Upper lobe of left lung (tissue), 6 donors: ENCODE measurements around the gene SLC2A4RG. TPM values are rescaled to one million over a fixed set of nuclear protein-coding genes. Genes with fewer than 3 reads are reported as not detected.

ENCODE experiments used
- ATAC-seq, 2 donors: fragments of 200-7000 bp; cut with Tn5 transposase; one replicate each; pipeline ENCODE4 v1.9.1; 2022; ENCODE audit warnings: mild to moderate bottlenecking in 2 of 2, moderate library complexity in 2 of 2; ENCODE audit not compliant: low FRiP score in 2 of 2
- DNase-seq, 2 donors: peaks; one replicate each; pipeline ENCODE4 v3.0.0-alpha.2; 2019 to 2020
- H3K27ac ChIP-seq, 4 donors: fragments of 200-600 bp; sonication (generic); one replicate each; pipeline ENCODE4 v1.5.1; 2016 to 2019
- H3K27me3 ChIP-seq, 4 donors: fragments of 200-600 bp; sonication (generic); one replicate each; pipeline ENCODE4 v1.5.1; 2017 to 2019
- H3K36me3 ChIP-seq, 4 donors: fragments of 200-600 bp; sonication (generic); one replicate each; pipeline ENCODE4 v1.5.1; 2016 to 2019
- H3K4me1 ChIP-seq, 4 donors: fragments of 200-600 bp; sonication (generic); one replicate each; pipeline ENCODE4 v1.5.1; 2018 to 2019
- H3K4me3 ChIP-seq, 4 donors: fragments of 200-600 bp; sonication (generic); one replicate each; pipeline ENCODE4 v1.5.1; 2017 to 2019; ENCODE audit warnings: mild to moderate bottlenecking in 2 of 4, moderate library complexity in 1 of 4
- H3K9me3 ChIP-seq, 4 donors: fragments of 200-600 bp; sonication (generic); one replicate each; pipeline ENCODE4 v1.5.1; 2018 to 2019
- EP300 ChIP-seq, 4 donors: sonication (generic); formaldehyde crosslinking; IDR thresholded peaks; one replicate each; pipeline ENCODE4 v1.5.1; 2017; ENCODE audit warnings: antibody characterized with exemption in 4 of 4, control low read depth in 2 of 4
- POLR2A ChIP-seq, 4 donors: fragments of 450-650 bp; IDR thresholded peaks; one replicate each; pipeline ENCODE4 v1.5.1; 2016 to 2017; ENCODE audit warnings: antibody characterized with exemption in 4 of 4, mild to moderate bottlenecking in 2 of 4
- POLR2AphosphoS5 ChIP-seq, 2 donors: sonication (generic); formaldehyde crosslinking; IDR thresholded peaks; one replicate each; pipeline ENCODE4 v1.5.1; 2017; ENCODE audit warnings: antibody characterized with exemption in 2 of 2
- WGBS, 2 donors: methylation state at CpG; one replicate each; pipeline ENCODE4 v1.1.5; 2017 to 2018; 5-methylcytosine and 5-hydroxymethylcytosine counted together
- total RNA-seq, 6 donors: library from RNA; depleted of rRNA in 4 of 6; stranded (reverse); fragments of >200 nt in 4 of 6; gene quantifications; one replicate each; pipeline versions ENCODE4 v1.1.0 to v1.2.1, GENCODE V29; 2016 to 2021
- TF ChIP-seq, protein P1 (sequence below), 6 experiments: fragments of 450-650 bp in 4 of 6; fragments of 200-600 bp in 2 of 6; sonication (generic) in 2 of 6; IDR thresholded peaks; one replicate each; pipeline ENCODE4 v1.5.1; 2016 to 2019; ENCODE audit warnings: antibody characterized with exemption in 6 of 6
- donor health status: DM: no; HTN: no; CAD: no; lungs with moderate emphysema.
- donor health status: DM: no; HTN: yes; CAD: no; lungs with severe emphysema.

Gene SLC2A4RG, protein sequence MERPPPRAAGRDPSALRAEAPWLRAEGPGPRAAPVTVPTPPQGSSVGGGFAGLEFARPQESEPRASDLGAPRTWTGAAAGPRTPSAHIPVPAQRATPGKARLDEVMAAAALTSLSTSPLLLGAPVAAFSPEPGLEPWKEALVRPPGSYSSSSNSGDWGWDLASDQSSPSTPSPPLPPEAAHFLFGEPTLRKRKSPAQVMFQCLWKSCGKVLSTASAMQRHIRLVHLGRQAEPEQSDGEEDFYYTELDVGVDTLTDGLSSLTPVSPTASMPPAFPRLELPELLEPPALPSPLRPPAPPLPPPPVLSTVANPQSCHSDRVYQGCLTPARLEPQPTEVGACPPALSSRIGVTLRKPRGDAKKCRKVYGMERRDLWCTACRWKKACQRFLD
- total RNA-seq, result 100 to 1,000 TPM in 1 of 6 donors, 10 to 100 TPM in 5; 28.8 to 106 (median 71.9) TPM

DNA sequence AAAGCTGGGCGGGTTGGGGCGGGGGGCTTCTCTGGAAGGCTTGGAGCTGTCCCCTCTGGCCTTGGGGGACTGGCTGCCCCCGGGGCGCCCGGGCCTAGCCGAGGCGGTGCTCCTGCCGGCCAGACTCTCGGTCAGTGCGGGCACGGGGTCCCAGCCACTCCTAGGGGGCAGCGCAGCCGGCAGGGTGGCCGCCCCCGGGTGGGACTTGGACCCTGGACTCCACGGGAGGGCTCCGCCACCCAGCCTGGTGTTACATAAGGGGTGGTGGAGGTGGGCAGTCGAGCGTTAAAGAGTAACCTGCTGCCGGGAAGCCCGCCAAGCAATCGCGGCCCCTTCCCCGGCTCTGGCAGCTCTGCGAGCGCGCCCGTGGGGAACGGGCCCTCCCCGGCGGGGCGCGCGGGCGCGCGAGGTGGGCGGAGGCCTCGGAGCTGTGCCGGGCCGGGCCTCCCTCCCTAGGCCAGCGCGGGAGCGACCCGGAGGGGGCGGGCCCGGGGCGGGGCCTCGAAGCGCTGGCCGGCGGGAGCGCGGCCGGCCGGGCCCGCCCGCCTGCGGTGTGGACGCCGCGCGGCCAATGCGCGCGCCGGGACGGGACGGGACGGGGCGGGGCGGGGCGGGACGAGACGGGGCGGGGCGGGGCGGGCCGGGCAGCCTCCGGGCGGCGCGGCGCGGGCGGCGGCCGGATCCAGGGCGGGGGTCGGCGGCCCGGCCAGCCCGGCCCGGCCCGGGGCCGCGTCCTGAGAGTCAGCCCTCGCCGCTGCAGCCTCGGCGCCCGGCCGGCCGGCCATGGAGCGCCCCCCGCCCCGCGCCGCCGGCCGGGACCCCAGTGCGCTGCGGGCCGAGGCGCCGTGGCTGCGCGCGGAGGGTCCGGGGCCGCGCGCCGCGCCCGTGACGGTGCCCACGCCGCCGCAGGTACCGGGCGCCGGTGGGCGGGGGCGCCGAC, at the start of gene SLC2A4RG:
Gene SLC2A4RG, plus strand, starts transcription at position 647 of the 940 bp plus-strand sequence. Its CDS starts 137 bp downstream, at position 784.
- no peaks in the 10 kb centered on the region for H3K27me3 ChIP-seq
- 1% methylated on average over 61 of the region's 136 CpGs; no CpG with 5 or more reads in 1 of the 2 donors for WGBS, 2 donors
- no peaks in the 10 kb centered on the region for H3K9me3 ChIP-seq
- H3K36me3 ChIP-seq, result peaks cover 7 to 50% (median 39%) of the 10 kb centered on the region in 4 donors
- DNase-seq (peak; percentile 83 to 97), ATAC-seq (peak; percentile 56 to 85)
- peak within 1 kb of the TSS; percentile 70 to 87 (median 83) for H3K4me3 ChIP-seq
- TF ChIP-seq EP300 (IDR thresholded peaks at IDR 0.05) (no peak), POLR2A (IDR thresholded peaks at IDR 0.05) (peak in 1 of 4 donors; percentile 26), POLR2AphosphoS5 (IDR thresholded peaks at IDR 0.05) (no peak)
- TF ChIP-seq, protein P1, sequence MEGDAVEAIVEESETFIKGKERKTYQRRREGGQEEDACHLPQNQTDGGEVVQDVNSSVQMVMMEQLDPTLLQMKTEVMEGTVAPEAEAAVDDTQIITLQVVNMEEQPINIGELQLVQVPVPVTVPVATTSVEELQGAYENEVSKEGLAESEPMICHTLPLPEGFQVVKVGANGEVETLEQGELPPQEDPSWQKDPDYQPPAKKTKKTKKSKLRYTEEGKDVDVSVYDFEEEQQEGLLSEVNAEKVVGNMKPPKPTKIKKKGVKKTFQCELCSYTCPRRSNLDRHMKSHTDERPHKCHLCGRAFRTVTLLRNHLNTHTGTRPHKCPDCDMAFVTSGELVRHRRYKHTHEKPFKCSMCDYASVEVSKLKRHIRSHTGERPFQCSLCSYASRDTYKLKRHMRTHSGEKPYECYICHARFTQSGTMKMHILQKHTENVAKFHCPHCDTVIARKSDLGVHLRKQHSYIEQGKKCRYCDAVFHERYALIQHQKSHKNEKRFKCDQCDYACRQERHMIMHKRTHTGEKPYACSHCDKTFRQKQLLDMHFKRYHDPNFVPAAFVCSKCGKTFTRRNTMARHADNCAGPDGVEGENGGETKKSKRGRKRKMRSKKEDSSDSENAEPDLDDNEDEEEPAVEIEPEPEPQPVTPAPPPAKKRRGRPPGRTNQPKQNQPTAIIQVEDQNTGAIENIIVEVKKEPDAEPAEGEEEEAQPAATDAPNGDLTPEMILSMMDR (IDR thresholded peaks at IDR 0.05), result peak in 1 of 6 experiments; percentile 13
- H3K4me1 ChIP-seq, result peaks cover 38 to 57% (median 42%) of the 10 kb centered on the region in 4 donors
- H3K27ac ChIP-seq, result peak within 1 kb of the TSS; percentile 84 to 90 (median 86)

DNA sequence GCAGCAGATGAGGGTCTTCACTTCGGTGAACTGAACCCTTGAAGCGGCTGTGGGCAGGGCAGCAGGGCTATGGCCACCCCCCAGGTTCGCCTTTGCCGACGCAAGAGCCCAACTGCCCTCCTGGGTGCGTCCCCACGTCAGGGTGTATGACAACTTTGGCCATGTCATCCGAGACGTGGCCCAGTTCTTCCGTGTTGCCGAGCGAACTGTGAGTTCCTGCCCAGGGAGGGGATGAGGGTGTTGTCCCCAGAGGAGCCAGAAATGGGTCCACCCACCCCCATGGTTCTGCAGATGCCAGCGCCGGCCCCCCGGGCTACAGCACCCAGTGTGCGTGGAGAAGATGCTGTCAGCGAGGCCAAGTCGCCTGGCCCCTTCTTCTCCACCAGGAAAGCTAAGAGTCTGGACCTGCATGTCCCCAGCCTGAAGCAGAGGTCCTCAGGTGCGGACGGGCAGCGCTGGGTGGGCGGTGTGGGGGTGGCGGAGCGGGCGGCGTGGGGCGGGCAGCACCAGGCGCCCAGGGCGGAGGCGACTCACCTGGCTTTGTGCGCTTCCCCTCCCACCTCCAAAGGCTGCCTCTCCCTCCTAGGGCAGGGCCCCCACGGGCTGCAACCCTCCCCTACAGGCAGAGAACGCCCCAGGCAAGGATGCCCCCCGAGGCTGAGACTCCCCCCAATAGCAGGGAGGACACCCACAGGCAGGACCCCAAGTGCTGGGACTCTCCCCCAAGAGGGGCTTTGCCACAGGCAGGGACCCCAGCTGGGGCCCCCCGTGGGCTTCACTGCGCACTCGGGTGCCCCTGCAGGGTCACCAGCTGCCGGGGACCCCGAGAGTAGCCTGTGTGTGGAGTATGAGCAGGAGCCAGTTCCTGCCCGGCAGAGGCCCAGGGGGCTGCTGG, 49.3 kb upstream of the SLC2A4RG start:
- Histone ChIP-seq H3K27me3 (no peaks in the 10 kb centered on the region), H3K36me3 (peaks cover 0 to 26% (median 4%) of the 10 kb centered on the region in 4 donors), H3K4me1 (peaks cover 49 to 63% (median 55%) of the 10 kb centered on the region in 4 donors), H3K4me3 (no peak overlapping the region), H3K9me3 (no peaks in the 10 kb centered on the region), H3K27ac (peak overlapping the region in 3 of 4 donors; percentile 90 to 96 (median 91))
- no peak for TF ChIP-seq POLR2AphosphoS5 (IDR thresholded peaks at IDR 0.05)
- no peak for TF ChIP-seq EP300 (IDR thresholded peaks at IDR 0.05)
- TF ChIP-seq, protein P1 (IDR thresholded peaks at IDR 0.05), result no peak
- TF ChIP-seq POLR2A (IDR thresholded peaks at IDR 0.05), result no peak
- 93 to 95% methylated on average over 10 to 32 of the region's 40 CpGs for WGBS, 2 donors
- peak in 1 of 2 donors; percentile 75 for DNase-seq
- no peak for ATAC-seq

DNA sequence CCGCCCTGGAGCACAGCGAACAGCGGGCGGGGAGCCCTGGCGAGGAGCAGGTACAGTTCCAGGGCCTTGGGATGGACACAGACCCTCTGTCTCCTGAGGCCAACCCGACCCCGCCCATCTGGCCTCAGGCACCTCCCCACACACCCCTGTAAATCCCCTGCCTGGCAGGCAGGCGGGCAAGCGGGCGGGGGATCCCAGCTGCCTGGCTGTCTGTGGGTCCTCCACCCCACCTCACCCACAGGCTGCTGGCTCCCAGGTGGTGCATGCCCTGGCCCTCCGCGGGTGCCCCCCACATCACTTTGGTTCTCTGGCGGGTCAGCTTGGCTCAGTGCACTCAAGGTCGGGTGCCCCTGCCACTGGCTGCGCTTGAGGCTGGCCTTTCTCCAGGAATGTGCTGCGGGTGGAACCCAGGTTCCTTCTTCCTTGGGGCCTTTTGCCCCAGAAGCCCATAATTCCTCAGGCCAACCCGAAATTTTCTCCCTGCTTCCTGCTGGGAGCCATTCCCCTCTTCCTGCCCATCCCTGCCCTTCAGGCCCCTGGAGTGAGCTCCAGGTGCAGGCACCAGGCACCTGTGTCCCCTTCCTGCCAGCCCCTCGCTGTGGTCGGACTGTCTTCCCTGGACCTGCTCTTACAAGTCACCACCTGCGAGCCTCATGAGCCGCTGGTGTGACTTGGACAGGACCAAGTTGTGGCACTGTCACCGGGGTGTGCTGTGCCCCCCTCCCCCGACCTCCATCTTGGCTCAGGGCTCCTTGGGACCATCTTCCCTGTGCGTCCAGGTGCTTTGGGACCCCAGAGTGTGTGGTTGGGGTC, 48.5 kb upstream of the SLC2A4RG start:
- peaks cover 41 to 64% (median 48%) of the 10 kb centered on the region in 4 donors for H3K4me1 ChIP-seq
- ATAC-seq (no peak), DNase-seq (peak in 1 of 2 donors; percentile 83)
- H3K36me3 ChIP-seq, result peaks cover 0 to 35% (median 4%) of the 10 kb centered on the region in 4 donors
- 86 to 87% methylated on average over 17 to 24 of the region's 24 CpGs for WGBS, 2 donors
- H3K27ac ChIP-seq, result peak overlapping the region; percentile 23 to 96 (median 70)
- H3K27me3 ChIP-seq, result no peaks in the 10 kb centered on the region
- no peaks in the 10 kb centered on the region for H3K9me3 ChIP-seq
- TF ChIP-seq POLR2AphosphoS5 (IDR thresholded peaks at IDR 0.05) (no peak), POLR2A (IDR thresholded peaks at IDR 0.05) (no peak), EP300 (IDR thresholded peaks at IDR 0.05) (no peak)
- TF ChIP-seq, protein P1 (IDR thresholded peaks at IDR 0.05), result no peak
- H3K4me3 ChIP-seq, result no peak overlapping the region
